Measurements from ENCODE around the gene ANKRD24. TPM values are rescaled to one million over a fixed set of nuclear protein-coding genes. Genes with fewer than 3 reads are reported as not detected.

ANKRD24 gene
- polyA plus RNA-seq, 3 donors = 0.07 to 0.79 TPM; not detected in 1

DNA sequence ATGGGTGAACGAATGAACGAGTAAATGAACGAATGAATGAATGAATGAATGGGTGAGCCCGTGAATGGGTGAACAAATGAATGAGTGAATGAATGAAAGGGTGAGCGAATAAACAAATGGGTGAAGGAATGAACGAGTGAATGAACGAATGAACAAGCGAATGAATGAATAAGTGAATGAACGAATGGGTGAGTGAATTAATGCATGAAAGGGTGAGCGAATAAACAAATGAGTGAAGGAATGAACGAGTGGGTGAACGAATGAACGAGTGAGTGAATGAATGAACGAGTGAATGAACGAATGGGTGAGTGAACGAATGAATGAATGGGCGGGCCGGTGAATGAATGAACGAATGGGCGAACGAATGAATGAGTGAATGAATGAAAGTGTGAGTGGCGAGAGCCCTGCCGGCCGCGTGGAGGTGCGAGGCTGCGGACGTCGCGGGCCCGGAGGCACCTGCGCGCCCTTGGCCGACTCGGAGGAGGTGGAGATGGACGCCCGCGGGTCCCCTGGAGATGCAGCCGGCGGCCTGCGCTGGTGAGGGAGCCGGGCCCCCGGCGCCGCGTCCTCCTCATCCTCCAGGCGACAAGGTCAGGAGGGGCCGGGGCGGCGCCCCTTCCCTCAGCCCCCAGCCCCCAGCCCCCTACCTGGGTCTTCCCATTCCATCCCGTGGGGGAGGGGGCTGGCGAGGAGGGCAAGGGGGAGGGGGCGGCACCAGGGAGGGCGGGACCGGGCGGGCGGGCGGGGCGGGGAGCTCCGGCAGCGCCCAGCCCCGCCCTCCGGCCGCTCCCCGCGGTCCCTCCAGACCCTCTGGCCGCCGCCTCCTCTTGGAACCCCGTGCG is 15.4 kb downstream of the ANKRD24 start:
- intact Hi-C loops (cut with micrococcal nuclease) = no loop called here
- Histone ChIP-seq H3K4me3 (replicated peaks in 1 of 3; ENCODE audit: low read depth in 2 of 3, low read length in 3 of 3) (no peak overlapping the region), H3K27me3 (ENCODE audit: control insufficient read depth in 2 of 2, insufficient read depth in 2 of 2, low read length in 2 of 2) (peaks cover 5 to 24% of the 10 kb centered on the region in 2 donors), H3K9ac (ENCODE audit: insufficient read depth, low read length, poor library complexity, severe bottlenecking) (no peak overlapping the region), H3K27ac (ENCODE audit: low read depth in 1 of 2, low read length in 2 of 2) (no peak overlapping the region), H3K79me2 (ENCODE audit: insufficient read depth, low read length) (no peaks in the 10 kb centered on the region), H2AFZ (ENCODE audit: insufficient read depth, low read depth, low read length, poor library complexity, severe bottlenecking) (no peak overlapping the region), H4K20me1 (ENCODE audit: insufficient read depth, low read length) (no peaks in the 10 kb centered on the region), H3K9me3 (replicated peaks in 1 of 2; ENCODE audit: control insufficient read depth in 1 of 2, insufficient read depth in 1 of 2, low read length in 2 of 2) (peaks cover 0 to 11% of the 10 kb centered on the region in 2 donors), H3K4me1 (ENCODE audit: control insufficient read depth in 1 of 2, insufficient read depth in 2 of 2, low read length in 2 of 2) (no peaks in the 10 kb centered on the region), H3K36me3 (replicated peaks in 1 of 2; ENCODE audit: control insufficient read depth in 1 of 2, insufficient read depth in 2 of 2, low read length in 2 of 2) (no peaks in the 10 kb centered on the region), H3K4me2 (replicated peaks; ENCODE audit: extremely low read depth, low read length, poor library complexity, severe bottlenecking) (no peak overlapping the region)
- WGBS (ENCODE audit: insufficient coverage) = 21% methylated on average over 52 of the region's 70 CpGs
- peaks cover 20 to 48% (median 38%) of the 10 kb centered on the region in 3 donors for H3K27me3 Mint-ChIP-seq (ENCODE audit: low read depth in 3 of 3)
- no peak for DNase-seq
- H3K36me3 Mint-ChIP-seq = peaks cover 7 to 8% of the 10 kb centered on the region in 2 donors
- TF ChIP-seq, protein P1, sequence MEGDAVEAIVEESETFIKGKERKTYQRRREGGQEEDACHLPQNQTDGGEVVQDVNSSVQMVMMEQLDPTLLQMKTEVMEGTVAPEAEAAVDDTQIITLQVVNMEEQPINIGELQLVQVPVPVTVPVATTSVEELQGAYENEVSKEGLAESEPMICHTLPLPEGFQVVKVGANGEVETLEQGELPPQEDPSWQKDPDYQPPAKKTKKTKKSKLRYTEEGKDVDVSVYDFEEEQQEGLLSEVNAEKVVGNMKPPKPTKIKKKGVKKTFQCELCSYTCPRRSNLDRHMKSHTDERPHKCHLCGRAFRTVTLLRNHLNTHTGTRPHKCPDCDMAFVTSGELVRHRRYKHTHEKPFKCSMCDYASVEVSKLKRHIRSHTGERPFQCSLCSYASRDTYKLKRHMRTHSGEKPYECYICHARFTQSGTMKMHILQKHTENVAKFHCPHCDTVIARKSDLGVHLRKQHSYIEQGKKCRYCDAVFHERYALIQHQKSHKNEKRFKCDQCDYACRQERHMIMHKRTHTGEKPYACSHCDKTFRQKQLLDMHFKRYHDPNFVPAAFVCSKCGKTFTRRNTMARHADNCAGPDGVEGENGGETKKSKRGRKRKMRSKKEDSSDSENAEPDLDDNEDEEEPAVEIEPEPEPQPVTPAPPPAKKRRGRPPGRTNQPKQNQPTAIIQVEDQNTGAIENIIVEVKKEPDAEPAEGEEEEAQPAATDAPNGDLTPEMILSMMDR (IDR thresholded peaks at IDR 0.05) = no peak
- H3K4me3 Mint-ChIP-seq = peak overlapping the region in 1 of 2 donors; percentile 86
- H3K9me3 Mint-ChIP-seq = peaks cover 8 to 14% (median 12%) of the 10 kb centered on the region in 7 donors
- no peaks in the 10 kb centered on the region for H3K4me1 Mint-ChIP-seq
- no peak overlapping the region for H3K27ac Mint-ChIP-seq

GRCh38 chr19:4198467-4199126 is 16.1 kb downstream of the ANKRD24 start:
- no peak overlapping the region for H3K4me2 ChIP-seq (replicated peaks; ENCODE audit: extremely low read depth, low read length, poor library complexity, severe bottlenecking)
- H3K4me3 Mint-ChIP-seq = peak overlapping the region in 1 of 2 donors; percentile 50
- peaks cover 8 to 14% (median 12%) of the 10 kb centered on the region in 7 donors for H3K9me3 Mint-ChIP-seq

More at GRCh38 chr19:4198467-4199126, 16.1 kb downstream of the ANKRD24 start:
- H4K20me1 ChIP-seq (ENCODE audit: insufficient read depth, low read length) = no peaks in the 10 kb centered on the region
- no peak overlapping the region for H2AFZ ChIP-seq (ENCODE audit: insufficient read depth, low read depth, low read length, poor library complexity, severe bottlenecking)
- no peak overlapping the region for H3K4me3 ChIP-seq (replicated peaks in 1 of 3; ENCODE audit: low read depth in 2 of 3, low read length in 3 of 3)
- peaks cover 0 to 11% of the 10 kb centered on the region in 2 donors for H3K9me3 ChIP-seq (replicated peaks in 1 of 2; ENCODE audit: control insufficient read depth in 1 of 2, insufficient read depth in 1 of 2, low read length in 2 of 2)
- peaks cover 5 to 24% of the 10 kb centered on the region in 2 donors for H3K27me3 ChIP-seq (ENCODE audit: control insufficient read depth in 2 of 2, insufficient read depth in 2 of 2, low read length in 2 of 2)
- no peak overlapping the region for H3K27ac ChIP-seq (ENCODE audit: low read depth in 1 of 2, low read length in 2 of 2)
- no peaks in the 10 kb centered on the region for H3K36me3 ChIP-seq (replicated peaks in 1 of 2; ENCODE audit: control insufficient read depth in 1 of 2, insufficient read depth in 2 of 2, low read length in 2 of 2)
- intact Hi-C loops (cut with micrococcal nuclease) = no loop called here
- no peaks in the 10 kb centered on the region for H3K79me2 ChIP-seq (ENCODE audit: insufficient read depth, low read length)
- no peak overlapping the region for H3K9ac ChIP-seq (ENCODE audit: insufficient read depth, low read length, poor library complexity, severe bottlenecking)
- Mint-ChIP-seq H3K27ac (no peak overlapping the region), H3K4me1 (no peaks in the 10 kb centered on the region), H3K36me3 (peaks cover 7 to 8% of the 10 kb centered on the region in 2 donors), H3K27me3 (ENCODE audit: low read depth in 3 of 3) (peaks cover 18 to 43% (median 35%) of the 10 kb centered on the region in 3 donors)
- WGBS (ENCODE audit: insufficient coverage) = 17% methylated on average over 14 of the region's 28 CpGs
- H3K4me1 ChIP-seq (ENCODE audit: control insufficient read depth in 1 of 2, insufficient read depth in 2 of 2, low read length in 2 of 2) = no peaks in the 10 kb centered on the region
- no peak for DNase-seq
- TF ChIP-seq, protein P1 (IDR thresholded peaks at IDR 0.05) = no peak

Measured in CD14-positive monocyte (primary cell).